Measurements from ENCODE around the gene FURIN.
"Not testable (repeated sequence)": the region's sequence is repeated elsewhere in the genome, so short reads cannot be mapped to it uniquely, and the experiment has no call there.

Gene FURIN

GRCh38 chr15:90873488-90873997 lies 5.2 kb downstream of the FURIN start:
- H3K4me3 ChIP-seq (ENCODE audit: control insufficient read depth, low read depth, low read length) = peak overlapping the region; percentile 83; the same call in 1 of the 2 replicates
- no peak for DNase-seq (ENCODE audit: low read depth)
- TF ChIP-seq CTCF (IDR thresholded peaks at IDR 0.05; ENCODE audit: control insufficient read depth, insufficient read depth, low read depth, low read length, missing control alignments) = no peak

GRCh38 chr15:90873998-90874605 lies 5.7 kb downstream of the FURIN start:
- DNase-seq (ENCODE audit: low read depth) = no peak
- H3K4me3 ChIP-seq (ENCODE audit: control insufficient read depth, low read depth, low read length) = no peak overlapping the region
- TF ChIP-seq CTCF (IDR thresholded peaks at IDR 0.05; ENCODE audit: control insufficient read depth, insufficient read depth, low read depth, low read length, missing control alignments) = no peak

GRCh38 chr15:90874986-90875385 lies 6.6 kb downstream of the FURIN start:
- H3K4me3 ChIP-seq (ENCODE audit: control insufficient read depth, low read depth, low read length); DNase-seq (ENCODE audit: low read depth): not testable (repeated sequence)

- H3K4me3 ChIP-seq (ENCODE audit: control insufficient read depth, low read depth, low read length) = no peak overlapping the region
- DNase-seq (ENCODE audit: low read depth) = no peak
- TF ChIP-seq CTCF (IDR thresholded peaks at IDR 0.05; ENCODE audit: control insufficient read depth, insufficient read depth, low read depth, low read length, missing control alignments) = no peak
These were observed 7.2 kb downstream of the FURIN start for GRCh38 chr15:90875549-90875981.

GRCh38 chr15:90876046-90876445 lies 7.7 kb downstream of the FURIN start:
- no peak for DNase-seq (ENCODE audit: low read depth)
- TF ChIP-seq CTCF (IDR thresholded peaks at IDR 0.05; ENCODE audit: control insufficient read depth, insufficient read depth, low read depth, low read length, missing control alignments) = no peak
- no peak overlapping the region for H3K4me3 ChIP-seq (ENCODE audit: control insufficient read depth, low read depth, low read length)

GRCh38 chr15:90876512-90877170 lies 8.3 kb downstream of the FURIN start:
- H3K4me3 ChIP-seq (ENCODE audit: control insufficient read depth, low read depth, low read length) = no peak overlapping the region
- no peak for DNase-seq (ENCODE audit: low read depth)
- no peak for TF ChIP-seq CTCF (IDR thresholded peaks at IDR 0.05; ENCODE audit: control insufficient read depth, insufficient read depth, low read depth, low read length, missing control alignments)

GRCh38 chr15:90877315-90877714 lies 8.9 kb downstream of the FURIN start:
- DNase-seq (ENCODE audit: low read depth) = no peak
- H3K4me3 ChIP-seq (ENCODE audit: control insufficient read depth, low read depth, low read length) = no peak overlapping the region
- TF ChIP-seq CTCF (IDR thresholded peaks at IDR 0.05; ENCODE audit: control insufficient read depth, insufficient read depth, low read depth, low read length, missing control alignments) = no peak

Data from AG09309 (cell line).